Chondrocyte (in vitro differentiated cells): ENCODE results near the gene SPOCD1. TPM values are rescaled to one million over a fixed set of nuclear protein-coding genes. Genes with fewer than 3 reads are reported as not detected.

Source experiments
- DNase-seq: peaks from one replicate; pipeline ENCODE4 v3.0.0; 2021; ENCODE audit warnings: mixed read lengths, low spot score
- H3K27ac Mint-ChIP-seq: one replicate; pipeline ENCODE4 v1.8.0; 2021; ENCODE audit warnings: mild to moderate bottlenecking, moderate library complexity, mixed read lengths; ENCODE audit not compliant: unreplicated experiment
- H3K27me3 Mint-ChIP-seq: 2 replicates; pipeline ENCODE4 v1.8.0; 2021; ENCODE audit warnings: low read depth, mixed read lengths
- H3K36me3 Mint-ChIP-seq: 2 replicates; pipeline ENCODE4 v1.8.0; 2021; ENCODE audit warnings: low read depth, mixed read lengths
- H3K4me1 Mint-ChIP-seq: 2 replicates; pipeline ENCODE4 v1.8.0; 2021; ENCODE audit warnings: low read depth, mild to moderate bottlenecking, mixed read lengths
- H3K4me3 Mint-ChIP-seq: one replicate; pipeline ENCODE4 v1.8.0; 2021; ENCODE audit warnings: mild to moderate bottlenecking, moderate library complexity, mixed read lengths; ENCODE audit not compliant: unreplicated experiment
- H3K9me3 Mint-ChIP-seq: 2 replicates; pipeline ENCODE4 v1.8.0; 2021; ENCODE audit warnings: low read depth, mixed read lengths
- total RNA-seq: library from RNA; stranded (reverse); gene quantifications from 3 replicates; pipeline ENCODE4 v1.2.1, GENCODE V29; 2021
- TF ChIP-seq, protein P1 (sequence below): fragments of 200-600 bp; sonication (generic); IDR thresholded peaks from 2 replicates; pipeline ENCODE4 v1.5.0; 2021; ENCODE audit warnings: antibody characterized with exemption, mild to moderate bottlenecking, moderate library complexity

The SPOCD1 gene
- total RNA-seq, 1 donor from 2014 or later = 7.3 TPM

DNA sequence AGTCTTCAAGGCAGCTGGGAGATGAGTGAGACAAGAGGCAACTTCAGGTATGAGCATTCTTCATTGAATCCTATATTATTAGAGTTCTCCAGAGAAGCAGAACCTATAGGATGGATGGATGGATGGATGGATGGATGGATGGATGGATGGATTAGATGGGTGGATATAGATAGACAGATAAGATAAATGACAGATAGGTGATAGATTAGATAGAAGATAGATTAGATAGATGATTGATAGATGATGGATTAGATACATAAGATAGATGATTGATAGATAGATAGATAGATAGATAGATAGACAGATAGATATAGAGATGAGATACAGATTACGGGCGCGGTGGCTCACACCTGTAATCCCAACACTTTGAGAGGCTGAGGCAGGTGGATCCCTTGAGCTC, 43.2 kb upstream of the SPOCD1 start:
- TF ChIP-seq, protein P1, sequence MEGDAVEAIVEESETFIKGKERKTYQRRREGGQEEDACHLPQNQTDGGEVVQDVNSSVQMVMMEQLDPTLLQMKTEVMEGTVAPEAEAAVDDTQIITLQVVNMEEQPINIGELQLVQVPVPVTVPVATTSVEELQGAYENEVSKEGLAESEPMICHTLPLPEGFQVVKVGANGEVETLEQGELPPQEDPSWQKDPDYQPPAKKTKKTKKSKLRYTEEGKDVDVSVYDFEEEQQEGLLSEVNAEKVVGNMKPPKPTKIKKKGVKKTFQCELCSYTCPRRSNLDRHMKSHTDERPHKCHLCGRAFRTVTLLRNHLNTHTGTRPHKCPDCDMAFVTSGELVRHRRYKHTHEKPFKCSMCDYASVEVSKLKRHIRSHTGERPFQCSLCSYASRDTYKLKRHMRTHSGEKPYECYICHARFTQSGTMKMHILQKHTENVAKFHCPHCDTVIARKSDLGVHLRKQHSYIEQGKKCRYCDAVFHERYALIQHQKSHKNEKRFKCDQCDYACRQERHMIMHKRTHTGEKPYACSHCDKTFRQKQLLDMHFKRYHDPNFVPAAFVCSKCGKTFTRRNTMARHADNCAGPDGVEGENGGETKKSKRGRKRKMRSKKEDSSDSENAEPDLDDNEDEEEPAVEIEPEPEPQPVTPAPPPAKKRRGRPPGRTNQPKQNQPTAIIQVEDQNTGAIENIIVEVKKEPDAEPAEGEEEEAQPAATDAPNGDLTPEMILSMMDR = no peak
- Mint-ChIP-seq H3K27ac (no peak overlapping the region), H3K4me3 (no peak overlapping the region), H3K36me3 (no peaks in the 10 kb centered on the region), H3K9me3 (no peaks in the 10 kb centered on the region), H3K27me3 (no peaks in the 10 kb centered on the region), H3K4me1 (no peaks in the 10 kb centered on the region)
- DNase-seq = no peak

DNA sequence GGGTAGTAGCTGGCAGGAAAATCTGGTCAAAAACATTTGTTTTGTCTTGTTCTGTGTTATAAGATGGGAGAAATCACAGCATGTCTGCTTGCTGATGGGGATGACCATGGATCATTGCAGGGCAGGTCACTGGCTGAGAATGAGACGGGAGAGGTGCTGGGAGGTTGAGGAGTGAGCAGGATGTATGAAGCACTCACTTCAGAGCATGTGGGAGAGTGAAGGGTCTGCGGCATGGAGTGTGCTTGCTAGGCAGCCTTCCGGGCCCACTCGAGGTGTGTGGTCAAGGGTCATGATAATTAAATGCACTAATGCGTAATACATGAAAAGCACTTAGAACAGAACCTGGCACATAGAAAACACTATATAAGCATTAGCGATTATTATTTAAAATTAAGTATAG, 42.0 kb upstream of the SPOCD1 start:
- no peaks in the 10 kb centered on the region for H3K36me3 Mint-ChIP-seq
- no peaks in the 10 kb centered on the region for H3K4me1 Mint-ChIP-seq
- TF ChIP-seq, protein P1 = no peak
- DNase-seq = no peak
- no peak overlapping the region for H3K4me3 Mint-ChIP-seq
- H3K9me3 Mint-ChIP-seq = no peaks in the 10 kb centered on the region
- no peaks in the 10 kb centered on the region for H3K27me3 Mint-ChIP-seq
- H3K27ac Mint-ChIP-seq = no peak overlapping the region

DNA sequence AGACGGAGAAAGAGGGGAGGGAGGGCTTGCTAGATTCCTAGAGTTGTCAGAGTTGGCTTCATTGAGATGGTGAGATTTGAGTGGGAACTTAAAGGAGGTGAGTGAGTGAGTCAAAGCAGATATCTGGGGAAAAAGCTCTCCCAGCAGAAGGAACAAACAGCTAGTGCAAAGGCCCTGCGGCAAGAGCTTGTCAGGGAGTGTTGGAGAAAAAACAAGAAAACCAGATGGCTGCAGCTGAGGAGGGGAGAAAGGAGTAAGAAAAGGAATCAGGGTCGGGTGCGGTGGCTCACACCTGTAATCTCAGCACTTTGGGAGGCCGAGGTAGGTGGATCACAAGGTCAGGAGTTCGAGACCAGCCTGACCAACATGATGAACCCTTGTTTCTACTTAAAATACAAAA, 40.3 kb upstream of the SPOCD1 start:
- no peaks in the 10 kb centered on the region for H3K9me3 Mint-ChIP-seq
- no peaks in the 10 kb centered on the region for H3K4me1 Mint-ChIP-seq
- H3K27me3 Mint-ChIP-seq = no peaks in the 10 kb centered on the region
- no peaks in the 10 kb centered on the region for H3K36me3 Mint-ChIP-seq
- H3K4me3 Mint-ChIP-seq = no peak overlapping the region
- TF ChIP-seq, protein P1 = no peak
- DNase-seq = no peak
- no peak overlapping the region for H3K27ac Mint-ChIP-seq

DNA sequence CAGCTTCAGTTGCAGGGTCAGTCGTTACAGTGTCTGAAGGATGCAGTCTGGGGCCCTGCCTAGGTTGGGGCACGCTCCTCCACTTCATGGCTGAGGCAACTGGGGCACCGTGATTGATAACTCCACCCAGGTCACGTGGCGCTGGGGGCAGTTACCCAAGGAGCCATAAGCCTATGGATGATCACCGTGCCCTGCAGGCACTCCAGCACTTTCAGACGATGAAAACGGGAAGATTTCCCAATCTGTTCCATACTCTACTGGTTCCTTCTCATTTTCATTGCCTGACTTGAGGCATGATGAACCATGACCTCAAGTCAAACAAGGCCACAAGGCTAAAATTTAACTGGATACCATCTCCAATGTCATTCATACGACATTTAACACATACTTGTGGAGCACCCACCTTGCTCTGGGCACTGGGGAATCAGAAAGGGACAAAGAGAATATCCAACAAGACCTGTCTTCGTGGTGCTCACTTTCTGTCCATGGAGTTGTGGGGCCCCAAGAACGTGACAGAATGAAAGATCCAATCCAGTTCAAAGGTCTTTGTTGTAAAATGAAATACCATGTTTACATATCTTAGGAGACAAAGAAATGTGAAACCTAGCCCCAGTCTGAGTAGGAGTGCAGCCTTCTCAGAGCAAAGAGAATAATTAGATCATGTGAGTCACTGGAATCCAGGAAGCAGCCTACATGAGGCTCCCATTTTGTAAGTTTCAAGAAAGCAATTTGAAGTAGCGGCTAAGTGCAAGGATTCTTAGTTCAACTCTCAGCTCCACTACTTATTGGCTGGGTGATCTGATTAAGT, 39.4 kb upstream of the SPOCD1 start:
- no peaks in the 10 kb centered on the region for H3K4me1 Mint-ChIP-seq
- no peaks in the 10 kb centered on the region for H3K36me3 Mint-ChIP-seq
- H3K27me3 Mint-ChIP-seq = no peaks in the 10 kb centered on the region
- no peak overlapping the region for H3K27ac Mint-ChIP-seq
- H3K9me3 Mint-ChIP-seq = no peaks in the 10 kb centered on the region
- no peak overlapping the region for H3K4me3 Mint-ChIP-seq
- TF ChIP-seq, protein P1 = no peak
- DNase-seq = no peak

DNA sequence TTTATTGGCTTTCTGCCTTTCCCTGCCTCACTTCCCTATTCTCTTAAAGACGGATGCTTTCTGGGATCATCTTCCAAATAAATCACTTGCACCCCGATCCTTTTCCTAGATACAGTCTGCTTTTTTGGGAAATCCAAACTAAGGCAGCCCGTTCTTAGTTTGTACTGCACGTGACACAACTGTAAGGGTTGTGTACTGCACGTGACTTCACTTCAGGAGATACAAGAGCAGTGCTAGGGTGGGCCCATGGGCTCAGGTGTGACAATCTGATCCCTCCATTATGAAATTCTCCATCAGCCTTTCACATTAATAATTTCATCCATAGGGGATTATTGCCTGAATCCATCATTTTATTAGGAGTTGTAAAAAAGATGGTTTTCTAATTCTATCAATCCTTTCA, 33.8 kb upstream of the SPOCD1 start:
- H3K4me1 Mint-ChIP-seq = no peaks in the 10 kb centered on the region
- no peak for DNase-seq
- no peaks in the 10 kb centered on the region for H3K36me3 Mint-ChIP-seq
- TF ChIP-seq, protein P1 = no peak
- H3K27ac Mint-ChIP-seq = no peak overlapping the region
- H3K27me3 Mint-ChIP-seq = no peaks in the 10 kb centered on the region
- H3K4me3 Mint-ChIP-seq = no peak overlapping the region
- H3K9me3 Mint-ChIP-seq = peaks cover 3% of the 10 kb centered on the region
